DMS153 treated with DMSO at 0.1 percent for 48 hours (cell line): ENCODE measurements around the gene LRRC4C.

ENCODE experiments used
- DNase-seq: peaks from one replicate; lab custom pipeline; 2025; ENCODE audit not compliant: unreplicated experiment; lab: John Stamatoyannopoulos, UW

Gene LRRC4C

GRCh38 chr11:41459465-41460401 is at the start of gene LRRC4C:
LRRC4C (minus strand) TSS chr11:41459652.
- no peak for DNase-seq

DNA sequence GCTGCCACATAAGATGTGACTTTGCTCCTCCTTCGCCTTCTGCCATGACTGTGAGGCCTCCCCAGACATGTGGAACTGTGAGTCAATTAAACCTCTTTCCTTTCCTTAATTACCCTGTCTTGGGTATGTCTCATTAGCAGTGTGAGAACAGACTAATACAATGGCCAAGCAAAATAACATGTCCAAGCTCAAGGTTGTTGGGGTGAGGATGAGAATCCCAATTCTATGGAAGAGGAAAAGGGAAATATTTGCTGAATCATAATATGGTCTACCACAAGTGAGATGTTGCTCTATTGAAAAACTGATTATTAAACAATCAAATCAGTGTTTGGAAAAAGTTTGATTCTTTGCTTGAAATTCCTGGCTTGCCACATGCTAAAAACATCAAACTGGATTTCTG is 48.7 kb upstream of the LRRC4C start:
- DNase-seq, result no peak

DNA sequence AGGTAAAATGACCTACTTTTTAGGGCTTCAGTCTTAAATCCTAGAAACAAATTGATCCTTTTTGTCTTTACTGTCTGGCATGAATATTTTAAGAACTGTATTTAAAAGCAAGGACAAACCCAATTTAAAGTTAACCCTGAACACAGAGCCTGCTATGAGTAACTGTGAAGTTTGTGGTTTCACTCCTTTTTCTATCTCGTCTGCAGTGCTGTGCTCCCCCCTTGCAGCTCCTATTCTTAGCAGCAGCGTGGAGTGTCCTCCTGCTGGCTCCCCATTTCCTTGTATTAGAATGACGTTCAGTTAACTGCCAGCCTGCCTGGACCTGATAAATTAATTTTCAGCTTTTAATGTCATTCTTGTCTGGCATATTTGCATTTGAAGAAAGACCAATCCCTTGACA is 40.0 kb upstream of the LRRC4C start:
- DNase-seq, result no peak

DNA sequence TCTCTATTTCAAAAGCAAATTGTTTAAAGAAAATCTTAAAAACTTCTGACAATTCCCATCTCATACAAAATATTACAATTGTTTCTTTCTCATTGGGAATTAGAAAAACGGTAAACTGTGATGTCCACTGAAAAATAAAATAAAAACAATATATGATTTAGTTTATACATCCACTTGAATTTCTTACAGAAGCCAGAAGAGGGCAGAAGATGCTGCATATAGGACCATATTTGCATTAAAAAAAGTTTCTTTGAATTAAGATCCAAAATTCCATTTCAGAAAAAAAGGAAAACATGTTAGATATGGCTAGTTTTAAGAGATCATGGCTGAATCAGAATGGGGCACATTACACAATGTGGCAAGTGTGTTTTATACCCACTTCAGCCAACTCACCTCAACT is 39.3 kb upstream of the LRRC4C start:
- DNase-seq, result no peak

GRCh38 chr11:41497974-41498373 is 38.5 kb upstream of the LRRC4C start:
- DNase-seq, result no peak

DNA sequence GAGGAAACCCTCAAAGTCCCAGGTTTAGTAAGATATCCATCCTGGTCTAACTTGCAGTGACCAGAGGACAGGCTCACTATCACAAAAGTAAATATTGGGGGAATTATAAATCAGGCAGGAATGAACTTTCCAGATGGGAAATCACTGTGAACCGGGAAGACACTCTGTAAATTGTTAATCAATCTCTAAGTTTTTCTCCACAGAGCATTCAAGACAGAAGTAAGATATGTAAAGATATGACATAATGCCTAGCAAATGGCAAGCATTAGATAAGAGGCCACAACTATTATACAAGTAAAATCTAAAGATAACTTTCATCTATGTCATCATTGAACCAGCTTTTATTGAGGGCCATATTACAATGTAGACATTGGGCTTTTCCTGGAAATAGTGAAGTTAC is 35.3 kb upstream of the LRRC4C start:
- no peak for DNase-seq

GRCh38 chr11:41486424-41486823 is 27.0 kb upstream of the LRRC4C start:
- DNase-seq, result no peak

GRCh38 chr11:41483956-41484355 is 24.5 kb upstream of the LRRC4C start:
- no peak for DNase-seq

DNA sequence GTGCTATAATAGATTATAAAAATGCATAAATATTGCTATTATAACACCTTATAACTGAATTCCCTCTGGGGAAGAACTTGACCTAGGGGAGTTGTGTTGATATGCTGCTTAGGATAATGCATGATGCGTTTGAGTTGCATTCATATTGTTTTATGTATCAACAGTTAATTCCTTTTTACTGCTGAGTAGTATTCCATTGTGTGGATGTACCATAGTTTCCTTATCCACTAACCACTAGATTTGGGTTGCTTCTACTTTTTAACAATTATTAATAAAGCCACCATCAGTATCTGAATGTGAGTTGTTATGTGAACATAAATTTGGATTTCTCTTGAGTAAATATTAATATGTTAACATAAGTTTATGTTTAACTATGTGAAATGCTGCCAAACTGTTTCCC is 19.7 kb upstream of the LRRC4C start:
- DNase-seq, result no peak

GRCh38 chr11:41461057-41461681 is 1.7 kb upstream of the LRRC4C start:
- no peak for DNase-seq

DNA sequence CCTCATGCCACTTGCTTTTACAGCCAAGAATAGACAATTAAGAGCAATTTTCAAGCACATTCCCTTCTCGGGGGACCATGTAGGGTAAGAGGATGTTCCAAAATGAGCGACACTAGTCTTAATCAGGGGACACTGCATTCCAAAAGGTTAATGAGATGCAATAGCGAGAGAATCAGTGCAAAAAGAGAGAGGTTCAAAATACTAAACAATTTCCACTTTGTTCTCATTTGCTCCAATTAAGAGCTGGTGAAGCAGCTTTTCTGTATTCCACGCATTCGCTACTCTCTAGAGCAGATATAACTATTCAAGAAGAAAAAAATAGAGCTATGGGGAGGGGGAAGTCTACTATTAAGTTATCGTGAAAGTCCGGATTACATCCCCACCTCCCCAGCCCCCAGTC is 811 bp downstream of the LRRC4C start:
- DNase-seq, result no peak

DNA sequence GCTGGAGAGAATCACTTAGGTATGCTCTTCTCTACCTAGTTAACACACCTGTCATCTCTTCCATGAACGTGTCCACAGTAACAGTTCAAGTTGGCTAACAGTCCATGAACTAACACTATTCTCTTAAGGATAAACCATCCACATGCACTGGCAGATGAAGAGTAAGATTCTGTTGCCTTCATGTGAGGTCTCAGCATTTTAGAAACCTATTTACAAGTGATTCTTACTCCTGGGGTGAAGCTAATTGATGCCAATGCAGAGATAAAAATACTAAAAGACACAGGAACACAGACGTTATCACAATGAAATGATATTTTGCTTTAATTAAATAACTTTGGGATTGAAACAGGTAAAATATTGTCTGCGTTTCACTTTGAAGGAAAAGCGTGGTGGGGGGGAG is 1.3 kb downstream of the LRRC4C start:
- DNase-seq, result no peak

- DNase-seq, result no peak
Measured at GRCh38 chr11:41457216-41458014, 2.0 kb downstream of the LRRC4C start.

DNA sequence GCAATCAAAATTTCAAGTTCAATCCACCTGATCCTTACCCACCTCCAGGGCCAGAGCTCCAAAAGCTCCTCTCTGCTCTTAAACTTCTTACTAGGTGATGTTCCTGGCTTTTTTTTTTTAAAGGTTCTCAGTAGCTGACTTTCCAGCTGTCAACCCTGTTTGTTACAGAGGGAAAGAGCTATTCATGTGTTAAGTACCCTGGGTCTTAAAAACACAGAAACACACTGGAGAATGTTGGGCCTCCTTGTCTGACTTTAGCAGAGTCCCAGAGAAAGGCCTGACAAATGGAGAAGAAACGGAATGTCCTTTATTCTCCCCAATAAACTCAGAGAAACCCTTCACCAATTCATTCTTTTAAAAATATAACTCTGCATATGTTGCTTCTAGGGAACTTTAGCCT is 3.2 kb downstream of the LRRC4C start:
- DNase-seq, result no peak

DNA sequence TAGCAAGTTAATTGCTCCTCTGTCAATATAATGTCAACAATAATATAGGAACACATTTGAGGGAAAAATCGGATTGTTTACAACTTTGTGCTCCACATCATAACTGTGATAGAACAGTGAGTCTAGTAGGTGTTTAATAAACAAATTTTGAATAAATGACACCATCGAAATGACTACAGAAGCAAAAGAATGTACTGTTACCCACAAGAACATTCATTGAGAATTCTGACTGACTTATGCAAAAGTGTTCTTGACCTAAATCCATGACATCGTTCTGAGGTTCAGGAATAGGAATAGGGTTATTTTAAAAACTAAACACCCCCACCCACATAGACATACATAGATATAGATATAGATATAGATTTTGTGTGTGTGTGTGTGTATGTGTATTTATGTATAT is 8.4 kb downstream of the LRRC4C start:
- DNase-seq, result no peak

DNA sequence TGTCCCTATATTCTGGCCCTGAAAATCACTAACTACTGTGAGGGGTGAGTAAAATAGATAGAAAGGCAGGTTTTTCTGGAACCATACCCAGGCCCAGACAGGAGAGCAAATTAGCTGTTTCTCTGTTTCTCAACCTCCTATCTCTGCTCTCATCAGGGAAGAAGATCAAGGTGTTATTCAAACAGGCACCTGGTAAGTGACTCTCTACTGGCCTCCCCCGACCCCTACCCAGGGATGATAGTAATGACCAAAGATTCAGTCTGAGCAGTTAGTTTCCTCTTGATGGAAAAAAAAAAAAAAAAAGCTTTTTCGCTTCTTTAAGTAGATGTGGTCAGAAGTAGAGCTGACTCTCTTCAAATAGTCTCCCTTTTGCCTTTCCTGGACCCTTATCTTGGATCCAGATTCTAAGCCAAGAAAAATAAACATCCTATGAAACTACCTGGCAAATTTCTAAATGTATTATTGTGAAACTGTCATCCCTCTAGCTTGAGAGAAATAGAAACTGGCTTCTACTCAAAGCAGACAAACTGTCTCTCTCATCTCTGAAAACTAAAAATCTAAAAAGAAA is 9.9 kb downstream of the LRRC4C start:
- DNase-seq, result no peak

DNA sequence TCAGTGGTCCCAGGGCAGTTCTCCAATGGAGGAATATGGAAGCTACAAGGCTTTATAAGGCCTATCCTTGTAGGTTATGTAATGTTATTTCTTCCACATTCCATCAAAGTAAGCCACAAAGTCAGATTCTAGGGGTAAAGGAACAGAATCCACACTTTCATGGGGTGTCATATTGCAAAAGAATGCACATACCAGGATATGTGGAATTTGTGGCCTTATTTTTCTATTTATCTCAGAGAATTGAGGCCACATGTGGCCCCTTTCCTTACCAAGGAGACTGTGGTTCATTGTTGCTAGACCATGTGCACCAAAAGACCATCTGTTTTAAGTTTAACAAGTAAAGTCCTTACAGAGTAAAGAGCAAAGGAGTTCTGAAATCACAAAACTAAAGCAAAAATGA is 12.9 kb downstream of the LRRC4C start:
- no peak for DNase-seq

GRCh38 chr11:41446107-41446506 is 13.3 kb downstream of the LRRC4C start:
- DNase-seq, result no peak

DNA sequence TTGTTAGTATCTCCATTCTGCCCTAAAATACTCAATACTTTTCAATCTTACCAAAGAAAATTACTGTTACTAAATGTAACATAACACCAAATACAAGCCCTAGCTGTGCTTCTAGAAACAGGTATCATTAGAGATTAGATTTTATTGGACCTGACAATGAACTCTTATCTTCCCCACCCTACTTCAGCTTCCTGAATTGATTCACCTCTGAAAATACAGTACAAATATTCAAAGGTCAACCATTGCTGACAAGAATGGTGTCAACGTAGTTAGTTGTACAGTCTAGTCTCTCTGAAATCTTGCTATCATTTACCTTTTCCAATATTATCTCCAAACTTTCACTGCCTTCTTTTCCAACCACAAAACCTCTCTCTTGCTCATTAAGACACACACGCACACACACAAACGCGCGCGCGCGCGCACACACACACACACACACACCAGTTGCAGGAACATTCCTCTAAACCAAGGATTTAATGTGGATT is 22.4 kb downstream of the LRRC4C start:
- DNase-seq, result no peak

- no peak for DNase-seq
Measured at GRCh38 chr11:41435531-41435930, 23.9 kb downstream of the LRRC4C start.

- no peak for DNase-seq
Measured at GRCh38 chr11:41431784-41432183, 27.7 kb downstream of the LRRC4C start.
